Measurements from ENCODE around the gene BAG5.

Gene BAG5

GRCh38 chr14:103520269-103520656, 42.2 kb downstream of the BAG5 start:
- H3K4me1 ChIP-seq (ENCODE audit: low read depth, poor library complexity, severe bottlenecking) = peaks cover 8% of the 10 kb centered on the region
- H3K79me2 ChIP-seq (ENCODE audit: insufficient read depth, low read depth) = no peaks in the 10 kb centered on the region
- no peaks in the 10 kb centered on the region for H3K36me3 ChIP-seq (ENCODE audit: insufficient read depth)
- no peak overlapping the region for H3K4me3 ChIP-seq (IDR thresholded peaks at IDR 0.05; ENCODE audit: insufficient read depth, low read depth, low read length)
- H3K9ac ChIP-seq = no peak overlapping the region
- TF ChIP-seq CTCF (conservative IDR thresholded peaks at IDR 0.05; ENCODE audit: low read depth, low read length) = no peak
- peak overlapping the region; percentile 68 for H3K4me2 ChIP-seq
- H2AFZ ChIP-seq (ENCODE audit: low read depth) = peak overlapping the region; percentile 47
- H3K27me3 ChIP-seq (ENCODE audit: insufficient read depth, low read depth) = no peaks in the 10 kb centered on the region
- H3K27ac ChIP-seq = no peak overlapping the region
- H4K20me1 ChIP-seq (ENCODE audit: insufficient read depth) = no peaks in the 10 kb centered on the region

DNA sequence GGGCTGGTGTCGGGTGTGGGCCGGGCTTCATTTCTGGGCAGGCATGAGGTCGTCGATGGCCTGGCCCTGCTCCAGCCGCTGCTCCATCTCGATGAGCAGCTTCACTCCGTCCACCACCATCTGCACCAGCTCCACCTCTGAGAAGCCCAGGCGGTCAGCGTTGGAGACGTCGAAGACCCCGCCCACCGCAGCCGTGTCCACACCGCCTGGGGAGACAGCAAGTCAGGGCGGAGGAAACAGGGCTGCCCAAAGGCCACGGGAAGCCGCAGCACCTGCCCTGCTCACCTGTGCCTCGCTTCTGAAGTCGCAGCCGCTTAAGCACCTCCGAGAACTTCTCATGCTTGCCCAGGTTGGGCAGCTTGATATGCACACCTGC, 42.6 kb downstream of the BAG5 start:
- Histone ChIP-seq H3K4me3 (IDR thresholded peaks at IDR 0.05; ENCODE audit: insufficient read depth, low read depth, low read length) (no peak overlapping the region), H3K27ac (no peak overlapping the region), H3K4me1 (ENCODE audit: low read depth, poor library complexity, severe bottlenecking) (peaks cover 8% of the 10 kb centered on the region), H4K20me1 (ENCODE audit: insufficient read depth) (no peaks in the 10 kb centered on the region), H3K9ac (no peak overlapping the region), H3K27me3 (ENCODE audit: insufficient read depth, low read depth) (no peaks in the 10 kb centered on the region), H3K36me3 (ENCODE audit: insufficient read depth) (no peaks in the 10 kb centered on the region), H2AFZ (ENCODE audit: low read depth) (no peak overlapping the region), H3K79me2 (ENCODE audit: insufficient read depth, low read depth) (no peaks in the 10 kb centered on the region), H3K4me2 (no peak overlapping the region; the same call in 1 of the 2 replicates)
- no peak for TF ChIP-seq CTCF (conservative IDR thresholded peaks at IDR 0.05; ENCODE audit: low read depth, low read length)

- Histone ChIP-seq H3K27ac (no peak overlapping the region), H3K4me2 (no peak overlapping the region), H3K79me2 (ENCODE audit: insufficient read depth, low read depth) (no peaks in the 10 kb centered on the region)
Observed at GRCh38 chr14:103519043-103519836, 43.2 kb downstream of the BAG5 start.

GRCh38 chr14:103518422-103519042, 43.9 kb downstream of the BAG5 start:
- Histone ChIP-seq H2AFZ (ENCODE audit: low read depth) (no peak overlapping the region), H3K27me3 (ENCODE audit: insufficient read depth, low read depth) (no peaks in the 10 kb centered on the region), H4K20me1 (ENCODE audit: insufficient read depth) (no peaks in the 10 kb centered on the region), H3K4me2 (no peak overlapping the region), H3K36me3 (ENCODE audit: insufficient read depth) (no peaks in the 10 kb centered on the region), H3K9ac (no peak overlapping the region), H3K27ac (no peak overlapping the region), H3K79me2 (ENCODE audit: insufficient read depth, low read depth) (no peaks in the 10 kb centered on the region), H3K4me1 (ENCODE audit: low read depth, poor library complexity, severe bottlenecking) (peaks cover 8% of the 10 kb centered on the region), H3K4me3 (IDR thresholded peaks at IDR 0.05; ENCODE audit: insufficient read depth, low read depth, low read length) (no peak overlapping the region)
- TF ChIP-seq CTCF (conservative IDR thresholded peaks at IDR 0.05; ENCODE audit: low read depth, low read length) = peak; percentile 72

More at GRCh38 chr14:103519043-103519836, 43.2 kb downstream of the BAG5 start:
- no peaks in the 10 kb centered on the region for H3K36me3 ChIP-seq (ENCODE audit: insufficient read depth)
- H3K4me3 ChIP-seq (IDR thresholded peaks at IDR 0.05; ENCODE audit: insufficient read depth, low read depth, low read length) = no peak overlapping the region
- H3K4me1 ChIP-seq (ENCODE audit: low read depth, poor library complexity, severe bottlenecking) = peaks cover 8% of the 10 kb centered on the region
- H4K20me1 ChIP-seq (ENCODE audit: insufficient read depth) = no peaks in the 10 kb centered on the region
- no peak for TF ChIP-seq CTCF (conservative IDR thresholded peaks at IDR 0.05; ENCODE audit: low read depth, low read length)
- H3K9ac ChIP-seq = no peak overlapping the region
- no peak overlapping the region for H2AFZ ChIP-seq (ENCODE audit: low read depth)
- H3K27me3 ChIP-seq (ENCODE audit: insufficient read depth, low read depth) = no peaks in the 10 kb centered on the region

All from KMS-11 (cell line).